ENCODE data around the gene STRADA.

Gene STRADA

DNA sequence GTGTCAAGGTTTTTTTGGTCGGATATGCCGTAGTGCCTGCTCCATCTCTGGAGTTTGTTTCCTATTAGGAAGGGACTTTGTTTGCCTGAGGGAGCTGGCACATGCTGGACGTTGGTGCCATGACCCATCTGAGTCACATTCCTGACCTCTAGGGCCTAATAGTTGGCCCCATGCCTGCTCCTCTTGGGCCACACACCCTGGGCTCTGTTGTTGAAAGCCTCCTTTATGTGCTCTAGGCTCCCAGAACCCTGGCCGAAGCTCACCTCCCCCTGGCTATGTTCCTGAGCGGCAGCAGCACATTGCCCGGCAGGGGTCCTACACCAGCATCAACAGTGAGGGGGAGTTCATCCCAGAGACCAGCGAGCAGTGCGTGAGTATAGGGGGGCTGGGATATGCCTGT lies 60.1 kb downstream of the STRADA start:
- no peak for DNase-seq

DNA sequence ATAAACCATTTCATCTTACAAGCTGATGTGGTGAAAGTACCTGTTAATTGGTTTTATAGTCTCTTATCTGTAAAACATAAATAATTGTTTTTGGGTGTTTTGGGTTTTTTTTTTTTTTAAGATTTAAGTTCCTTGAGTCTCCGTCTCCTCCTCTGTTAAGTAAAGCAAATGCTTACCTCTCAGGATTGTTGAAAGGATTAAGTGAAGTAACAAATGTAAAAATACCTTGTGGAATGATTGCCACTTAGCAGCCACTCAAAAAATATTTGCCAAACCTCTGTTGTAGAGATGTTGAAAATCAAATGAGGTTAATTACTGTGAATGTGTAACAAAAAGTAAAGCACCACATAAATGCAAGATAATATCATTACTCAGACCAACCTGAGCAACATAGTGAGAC lies 60.9 kb downstream of the STRADA start:
- DNase-seq, result no peak

GRCh38 chr17:63679214-63679613 lies 62.4 kb downstream of the STRADA start:
- no peak for DNase-seq

DNA sequence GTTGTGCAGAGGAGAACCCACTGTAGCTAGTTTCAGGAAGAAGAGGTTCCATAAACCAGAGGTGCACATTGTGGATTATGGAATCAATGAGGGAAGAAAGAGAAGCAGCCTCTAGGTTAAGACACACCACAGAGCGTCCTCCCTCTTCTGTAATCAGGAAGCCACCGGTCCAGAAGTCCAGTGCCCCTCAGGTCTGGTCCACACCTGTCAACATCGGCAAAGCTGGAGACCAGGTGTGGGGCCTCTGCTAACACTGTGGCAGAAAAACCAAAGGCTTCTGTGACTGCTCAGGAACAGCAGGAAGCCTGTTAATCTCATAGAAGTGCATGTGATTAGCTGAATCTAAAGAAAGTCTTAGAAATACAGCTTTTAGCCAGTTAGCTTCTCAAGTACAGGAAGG lies 65.0 kb downstream of the STRADA start:
- no peak for DNase-seq

DNA sequence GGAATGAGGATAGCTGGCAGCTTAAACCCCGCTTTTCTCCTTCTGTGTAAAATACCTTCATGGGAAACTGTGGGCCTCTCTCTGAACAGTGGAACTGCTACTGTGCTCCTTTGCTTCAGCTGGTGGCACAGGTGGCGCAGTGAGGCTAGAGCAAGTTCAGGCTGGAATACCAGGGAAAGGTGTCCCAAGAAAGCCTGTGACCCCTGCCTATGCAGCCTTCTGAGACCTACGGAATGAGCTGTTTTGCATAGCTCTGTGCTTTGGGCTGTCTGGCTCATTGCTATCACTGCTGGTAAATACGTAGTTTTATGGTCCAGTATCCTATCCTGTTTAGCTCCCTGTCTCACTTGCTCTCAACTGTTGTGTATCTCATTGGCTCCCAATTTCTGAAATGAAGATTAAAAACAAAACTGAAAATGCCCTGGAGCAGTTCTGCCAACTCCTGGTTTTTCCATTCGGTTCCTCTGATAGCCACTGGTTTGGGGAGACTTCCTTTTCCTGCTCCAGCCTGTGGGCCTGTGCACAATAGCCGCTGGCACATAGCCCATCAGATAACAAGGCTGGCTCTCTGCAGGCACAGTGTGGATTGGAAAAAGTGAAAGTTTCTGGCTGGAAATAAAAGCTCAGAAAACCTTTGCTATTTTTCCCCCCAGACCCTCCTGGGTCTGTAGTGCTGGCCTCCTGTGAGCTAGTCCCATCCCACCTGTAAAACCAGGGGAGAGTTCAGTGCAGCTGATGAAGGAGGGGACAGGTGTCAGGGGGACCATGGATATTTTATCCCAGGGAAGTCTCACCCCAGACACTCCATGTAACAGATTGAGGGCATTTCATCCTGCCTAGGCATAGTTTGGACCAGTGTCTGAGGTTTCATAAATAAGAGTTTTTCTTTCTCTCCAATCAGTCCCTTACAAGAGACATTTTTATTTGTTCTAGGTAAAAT lies 65.7 kb downstream of the STRADA start:
- DNase-seq, result no peak

DNA sequence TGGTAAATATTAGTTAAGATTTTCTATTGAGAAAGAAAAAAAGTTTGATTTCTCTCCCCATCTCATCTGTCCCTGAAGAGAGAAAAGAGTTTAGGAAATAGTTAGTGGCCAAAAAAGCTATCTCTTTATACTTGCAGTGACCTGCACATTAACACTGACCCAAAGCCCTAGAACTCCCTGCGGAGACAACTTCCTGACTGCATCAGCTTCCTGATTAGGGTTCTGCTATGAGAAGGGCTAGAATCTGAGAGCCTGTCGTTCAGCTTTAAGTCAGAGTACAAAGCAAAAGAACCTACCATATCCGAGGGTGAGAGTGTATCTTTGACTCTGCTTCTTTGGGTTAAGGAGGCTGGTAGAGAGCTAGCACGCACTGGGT lies 66.4 kb downstream of the STRADA start:
- DNase-seq, result no peak

DNA sequence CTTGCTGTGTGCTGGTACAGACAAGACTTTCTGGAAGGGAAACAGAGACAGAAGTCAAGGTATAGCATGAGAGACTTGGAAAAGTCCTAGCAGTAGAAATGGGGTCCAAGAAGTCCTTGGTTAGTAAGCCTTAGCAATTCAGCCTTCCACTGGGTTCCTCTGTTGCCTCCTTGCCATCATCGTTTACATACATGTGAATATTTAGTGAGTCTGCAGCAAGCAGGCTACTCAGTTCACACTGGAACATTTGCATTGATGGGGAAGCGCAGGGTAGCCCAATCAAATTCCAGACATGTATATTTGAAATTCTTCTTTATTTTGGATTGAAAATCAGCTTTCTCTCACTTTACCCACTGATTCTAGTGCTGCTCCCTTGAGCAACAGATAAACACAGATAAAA lies 68.7 kb downstream of the STRADA start:
- DNase-seq, result no peak

DNA sequence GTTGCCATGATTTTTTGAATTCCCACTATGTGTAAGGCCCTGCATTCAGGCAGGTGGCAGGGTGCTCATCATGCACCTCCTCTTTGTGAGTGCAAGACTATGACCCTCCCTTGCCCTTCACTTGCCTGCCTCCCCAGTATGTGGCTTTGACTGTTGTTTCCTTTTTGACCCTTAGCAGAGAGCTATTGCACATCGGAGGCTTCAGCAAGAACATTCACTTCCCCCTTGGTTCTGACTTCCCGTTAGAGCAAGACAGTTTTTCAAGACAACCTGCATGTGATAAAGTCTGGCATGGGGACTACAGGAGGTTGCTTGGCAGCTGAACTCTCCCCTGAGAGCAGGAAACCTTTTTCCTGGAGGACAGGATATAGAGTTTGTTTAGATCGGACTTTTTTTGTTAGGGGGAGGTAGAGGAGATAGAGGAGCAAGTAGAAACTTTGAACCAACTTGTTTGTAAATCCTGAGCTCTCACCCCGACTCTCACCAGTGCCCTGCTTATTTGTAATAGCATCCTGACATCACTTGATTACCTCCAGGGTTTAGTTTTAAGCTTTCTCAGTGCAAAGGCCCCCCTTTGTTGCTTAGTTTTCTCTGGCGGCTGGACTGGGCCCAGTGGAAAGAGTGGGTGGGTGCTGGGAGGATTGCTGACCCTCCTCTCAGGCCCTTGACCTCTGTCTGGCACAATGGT lies 75.9 kb downstream of the STRADA start:
- no peak for DNase-seq

GRCh38 chr17:63659850-63660249 lies 81.7 kb downstream of the STRADA start:
- DNase-seq, result no peak

- no peak for DNase-seq
These were observed 83.2 kb downstream of the STRADA start for GRCh38 chr17:63658366-63658765.

DNA sequence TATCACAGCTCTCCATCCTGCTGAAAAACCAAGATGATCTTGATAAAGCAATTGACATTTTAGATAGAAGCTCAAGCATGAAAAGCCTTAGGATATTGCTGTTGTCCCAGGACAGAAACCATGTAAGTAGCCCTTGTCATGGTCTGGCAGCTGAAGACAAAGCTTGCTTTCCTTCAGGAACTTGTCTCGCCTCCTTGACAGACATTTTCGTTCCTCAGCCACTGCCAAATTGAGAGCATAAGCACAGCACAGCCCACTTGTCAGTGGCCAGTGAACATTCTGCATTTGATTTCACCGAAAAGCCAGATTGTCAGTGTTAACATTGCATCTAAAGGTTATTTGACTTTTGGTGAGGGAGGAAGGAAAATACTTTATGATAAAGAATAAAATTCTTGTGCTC lies 83.8 kb downstream of the STRADA start:
- no peak for DNase-seq

GRCh38 chr17:63653050-63653449 lies 88.5 kb downstream of the STRADA start:
- no peak for DNase-seq
